Hepatocyte (in vitro differentiated cells): ENCODE data around the gene SIPA1. TPM values are rescaled to one million over a fixed set of nuclear protein-coding genes. Genes with fewer than 3 reads are reported as not detected.

ENCODE experiments used
- DNase-seq: peaks from one replicate; pipeline ENCODE4 v3.0.0-alpha.2; 2016; ENCODE audit warnings: low spot score
- H2AFZ ChIP-seq: fragments of 200-600 bp; sonication (generic); 2 replicates; pipeline ENCODE4 v1.6.0; 2016; ENCODE audit warnings: antibody characterized with exemption, mild to moderate bottlenecking
- H3K27ac ChIP-seq: fragments of 200-600 bp; sonication (generic); 2 replicates; pipeline ENCODE4 v1.5.1; 2016; ENCODE audit warnings: mild to moderate bottlenecking
- H3K27me3 ChIP-seq: fragments of 200-600 bp; sonication (generic); 2 replicates; pipeline ENCODE4 v1.6.1; 2016
- H3K36me3 ChIP-seq: fragments of 200-600 bp; sonication (generic); replicated peaks from 2 replicates; pipeline ENCODE4 v1.5.1; 2016; ENCODE audit warnings: low read depth; ENCODE audit not compliant: insufficient read depth
- H3K4me1 ChIP-seq: fragments of 200-600 bp; sonication (generic); 2 replicates; pipeline ENCODE4 v1.5.1; 2016; ENCODE audit warnings: mild to moderate bottlenecking, moderate library complexity; ENCODE audit not compliant: insufficient read depth
- H3K4me2 ChIP-seq: fragments of 200-600 bp; sonication (generic); 2 replicates; pipeline ENCODE4 v1.6.0; 2016
- H3K4me3 ChIP-seq: fragments of 200-600 bp; sonication (generic); 2 replicates; pipeline ENCODE4 v1.5.1; 2016; ENCODE audit warnings: mild to moderate bottlenecking
- H3K79me2 ChIP-seq: fragments of 200-600 bp; sonication (generic); 2 replicates; pipeline ENCODE4 v1.6.0; 2017; ENCODE audit warnings: mild to moderate bottlenecking
- H3K9me2 ChIP-seq: fragments of 200-600 bp; sonication (generic); replicated peaks from 2 replicates; pipeline ENCODE4 v1.6.0; 2017; ENCODE audit warnings: mild to moderate bottlenecking; ENCODE audit not compliant: insufficient read depth
- H3K9me3 ChIP-seq: fragments of 200-600 bp; sonication (generic); 2 replicates; pipeline ENCODE4 v1.5.1; 2016; ENCODE audit warnings: low read depth, mild to moderate bottlenecking
- H4K20me1 ChIP-seq: fragments of 200-600 bp; sonication (generic); 2 replicates; pipeline ENCODE4 v1.6.0; 2016; ENCODE audit warnings: mild to moderate bottlenecking; ENCODE audit not compliant: insufficient read depth, poor library complexity, severe bottlenecking
- EZH2 ChIP-seq: fragments of 200-600 bp; sonication (generic); IDR thresholded peaks from 2 replicates; pipeline ENCODE4 v1.6.1; 2016; ENCODE audit warnings: antibody characterized with exemption, mild to moderate bottlenecking, borderline replicate concordance
- EZH2phosphoT487 ChIP-seq: fragments of 200-600 bp; sonication (generic); IDR thresholded peaks from one replicate; pipeline ENCODE4 v1.6.1; 2018; ENCODE audit warnings: antibody characterized with exemption, mild to moderate bottlenecking, low read depth, moderate library complexity; ENCODE audit not compliant: unreplicated experiment, severe bottlenecking
- WGBS: methylation state at CpG from one replicate; pipeline ENCODE4 v1.1.6; 2016; ENCODE audit warnings: low lambda C conversion rate; ENCODE audit errors: missing lambda C conversion rate; 5-methylcytosine and 5-hydroxymethylcytosine counted together
- polyA plus RNA-seq: library from polyadenylated mRNA; unstranded; fragments of >200 nt; fragmentation: Nextera tagmentation; extraction: Ambion mirVana; gene quantifications from 2 replicates; pipeline ENCODE4 v1.2.1, GENCODE V29; 2016
- total RNA-seq: library from RNA; depleted of rRNA; stranded (reverse); fragments of >200 nt; gene quantifications from 2 replicates; pipeline ENCODE4 v1.2.3, GENCODE V29; 2014
- TF ChIP-seq, protein P1 (sequence below): fragments of 200-600 bp; sonication (generic); IDR thresholded peaks from 2 replicates; pipeline ENCODE4 v1.5.1; 2016; ENCODE audit warnings: antibody characterized with exemption, mild to moderate bottlenecking; ENCODE audit not compliant: poor library complexity

SIPA1 gene
- total and polyA plus RNA-seq, 2 experiments from 2014 or later: 15.6 to 42.9 TPM

DNA sequence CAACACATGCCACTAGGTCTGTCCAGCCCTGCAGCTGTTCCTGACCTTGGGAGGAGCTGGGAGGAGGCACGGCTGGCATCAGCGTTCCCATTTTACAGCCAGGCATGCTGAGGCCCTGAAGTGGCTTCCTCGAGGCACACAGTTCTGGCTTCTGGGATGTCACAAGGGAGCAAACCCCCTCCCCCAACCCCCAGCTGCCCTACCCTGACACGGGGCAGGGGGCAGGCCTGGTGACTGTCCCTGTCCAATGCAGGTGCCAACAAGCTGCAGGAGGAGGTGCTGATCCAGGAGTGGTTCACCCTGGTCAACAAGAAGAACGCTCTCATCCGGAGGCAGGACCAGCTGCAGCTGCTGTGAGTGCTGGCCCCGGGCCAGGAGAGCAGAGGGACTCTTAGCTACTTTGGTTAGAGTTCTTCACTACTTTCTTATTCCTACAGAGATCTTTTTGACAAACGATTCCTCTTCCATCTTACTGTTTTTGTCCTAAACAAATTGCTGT lies 47.6 kb upstream of the SIPA1 start:
- Histone ChIP-seq H3K9me2 (no peaks in the 10 kb centered on the region), H3K4me1 (peaks cover 13% of the 10 kb centered on the region), H3K27me3 (no peaks in the 10 kb centered on the region), H3K4me3 (no peak overlapping the region), H3K9me3 (no peaks in the 10 kb centered on the region), H4K20me1 (no peaks in the 10 kb centered on the region), H3K27ac (no peak overlapping the region), H2AFZ (no peak overlapping the region), H3K79me2 (no peaks in the 10 kb centered on the region), H3K4me2 (no peak overlapping the region), H3K36me3 (no peaks in the 10 kb centered on the region)
- TF ChIP-seq EZH2: no peak
- no peak for TF ChIP-seq EZH2phosphoT487
- TF ChIP-seq, protein P1, sequence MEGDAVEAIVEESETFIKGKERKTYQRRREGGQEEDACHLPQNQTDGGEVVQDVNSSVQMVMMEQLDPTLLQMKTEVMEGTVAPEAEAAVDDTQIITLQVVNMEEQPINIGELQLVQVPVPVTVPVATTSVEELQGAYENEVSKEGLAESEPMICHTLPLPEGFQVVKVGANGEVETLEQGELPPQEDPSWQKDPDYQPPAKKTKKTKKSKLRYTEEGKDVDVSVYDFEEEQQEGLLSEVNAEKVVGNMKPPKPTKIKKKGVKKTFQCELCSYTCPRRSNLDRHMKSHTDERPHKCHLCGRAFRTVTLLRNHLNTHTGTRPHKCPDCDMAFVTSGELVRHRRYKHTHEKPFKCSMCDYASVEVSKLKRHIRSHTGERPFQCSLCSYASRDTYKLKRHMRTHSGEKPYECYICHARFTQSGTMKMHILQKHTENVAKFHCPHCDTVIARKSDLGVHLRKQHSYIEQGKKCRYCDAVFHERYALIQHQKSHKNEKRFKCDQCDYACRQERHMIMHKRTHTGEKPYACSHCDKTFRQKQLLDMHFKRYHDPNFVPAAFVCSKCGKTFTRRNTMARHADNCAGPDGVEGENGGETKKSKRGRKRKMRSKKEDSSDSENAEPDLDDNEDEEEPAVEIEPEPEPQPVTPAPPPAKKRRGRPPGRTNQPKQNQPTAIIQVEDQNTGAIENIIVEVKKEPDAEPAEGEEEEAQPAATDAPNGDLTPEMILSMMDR: no peak
- DNase-seq: no peak
- 87% methylated on average over 7 of the region's 8 CpGs for WGBS

DNA sequence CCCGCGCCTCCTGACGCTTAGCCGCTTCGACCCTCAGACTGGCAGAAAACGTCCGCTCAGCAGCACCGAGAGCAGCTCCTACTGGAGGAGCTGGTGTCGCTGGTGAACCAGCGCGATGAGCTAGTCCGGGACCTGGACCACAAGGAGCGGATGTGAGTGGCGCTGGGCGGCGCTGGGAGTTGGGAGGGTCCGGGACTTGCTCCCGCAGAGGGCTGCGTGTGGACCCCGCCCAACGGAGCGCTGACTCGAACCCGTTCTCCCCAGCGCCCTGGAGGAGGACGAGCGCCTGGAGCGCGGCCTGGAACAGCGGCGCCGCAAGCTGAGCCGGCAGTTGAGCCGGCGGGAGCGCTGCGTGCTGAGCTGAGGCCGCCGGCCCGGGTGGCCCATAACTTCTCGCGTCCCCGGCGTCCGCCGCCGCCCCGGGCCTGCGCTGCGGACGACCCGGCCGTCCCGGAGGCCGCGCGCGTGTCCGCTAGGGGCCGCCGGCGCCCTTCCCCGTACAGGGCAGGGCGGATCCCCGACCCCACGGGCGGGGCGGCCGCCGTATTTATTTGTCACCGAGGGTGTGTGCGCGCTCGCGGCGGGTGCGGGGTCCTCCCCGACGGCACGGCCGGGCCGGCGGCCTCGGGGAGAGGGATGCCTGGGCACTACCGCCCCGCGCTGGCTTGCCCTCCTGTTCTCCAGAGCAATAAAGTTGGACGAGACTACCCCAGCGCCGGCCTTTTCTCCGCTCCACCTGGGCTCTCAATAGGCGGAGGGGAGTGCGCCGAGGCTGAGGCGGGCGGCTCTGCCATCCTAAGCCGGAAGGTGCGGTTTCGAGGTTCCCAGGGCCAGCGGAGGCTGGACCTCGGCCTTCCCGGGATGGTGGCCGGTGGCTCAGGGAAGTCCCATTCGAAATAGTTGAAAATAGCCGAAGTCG lies 45.7 kb upstream of the SIPA1 start:
- 14% methylated on average over 68 of the region's 106 CpGs for WGBS
- Histone ChIP-seq H3K9me2 (no peaks in the 10 kb centered on the region), H4K20me1 (no peaks in the 10 kb centered on the region), H3K79me2 (no peaks in the 10 kb centered on the region), H3K4me2 (peak overlapping the region; percentile 75), H3K4me3 (peak overlapping the region; percentile 16), H3K4me1 (peaks cover 13% of the 10 kb centered on the region), H3K27ac (no peak overlapping the region), H3K36me3 (no peaks in the 10 kb centered on the region), H3K9me3 (no peaks in the 10 kb centered on the region), H3K27me3 (no peaks in the 10 kb centered on the region), H2AFZ (peak overlapping the region; percentile 21)
- no peak for TF ChIP-seq EZH2phosphoT487
- TF ChIP-seq, protein P1: peak; percentile 26
- no peak for TF ChIP-seq EZH2
- peak; percentile 70 for DNase-seq

DNA sequence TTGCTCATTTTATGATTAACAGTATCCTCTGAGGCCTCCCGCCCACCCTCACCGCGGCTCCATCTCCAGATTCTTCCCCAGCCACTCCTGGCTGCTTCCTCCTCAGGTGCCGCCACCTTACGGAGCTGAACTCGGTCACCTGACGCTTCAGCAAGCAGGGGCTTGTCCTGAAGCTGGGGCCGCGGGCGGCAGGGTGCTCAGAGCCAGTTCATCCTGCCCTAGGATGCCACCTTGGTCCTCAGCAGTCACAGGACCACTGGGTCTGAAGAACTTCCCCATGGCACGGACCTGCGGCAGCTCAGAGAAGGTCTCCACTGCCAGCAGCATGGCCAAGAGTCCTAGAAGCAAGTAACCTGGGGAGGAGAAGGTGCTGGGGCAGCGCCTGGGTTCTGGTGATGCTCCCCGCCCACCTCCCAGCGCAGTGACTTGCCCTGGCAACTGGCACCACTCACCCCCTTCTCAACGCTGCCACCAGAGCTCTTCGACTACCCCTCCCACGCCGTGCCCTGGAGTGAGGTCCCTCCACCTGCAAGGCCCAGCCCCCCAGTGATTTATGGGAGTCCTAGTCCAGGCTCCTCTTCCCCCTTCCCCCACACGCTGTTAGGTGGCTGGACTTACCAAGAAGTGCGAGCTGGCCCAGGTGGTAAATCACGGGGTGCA lies 44.9 kb upstream of the SIPA1 start:
- Histone ChIP-seq H3K27me3 (no peaks in the 10 kb centered on the region), H3K9me2 (no peaks in the 10 kb centered on the region), H3K9me3 (no peaks in the 10 kb centered on the region), H3K4me3 (no peak overlapping the region), H3K27ac (no peak overlapping the region), H3K4me2 (peak overlapping the region; percentile 75), H3K4me1 (peaks cover 13% of the 10 kb centered on the region), H3K79me2 (no peaks in the 10 kb centered on the region), H3K36me3 (no peaks in the 10 kb centered on the region), H4K20me1 (no peaks in the 10 kb centered on the region), H2AFZ (no peak overlapping the region)
- no peak for DNase-seq
- WGBS: 75% methylated on average over 22 of the region's 22 CpGs
- TF ChIP-seq, protein P1: no peak
- TF ChIP-seq EZH2phosphoT487 (no peak), EZH2 (no peak)
